Stimulated activated CD4-positive, alpha-beta T cell treated with anti-CD3 and anti-CD28 coated beads, Interleukin-12 subunit alpha, Interleukin-12 subunit beta, amount 100 ng/mL, for 4 hours (primary cell): ENCODE data around the gene CAMSAP1.
"Not testable (repeated sequence)": the region's sequence is repeated elsewhere in the genome, so short reads cannot be mapped to it uniquely, and the experiment has no call there.

Source experiments
- DNase-seq: peaks from one replicate; pipeline ENCODE4 v3.0.0-alpha.2; 2020

The CAMSAP1 gene, protein sequence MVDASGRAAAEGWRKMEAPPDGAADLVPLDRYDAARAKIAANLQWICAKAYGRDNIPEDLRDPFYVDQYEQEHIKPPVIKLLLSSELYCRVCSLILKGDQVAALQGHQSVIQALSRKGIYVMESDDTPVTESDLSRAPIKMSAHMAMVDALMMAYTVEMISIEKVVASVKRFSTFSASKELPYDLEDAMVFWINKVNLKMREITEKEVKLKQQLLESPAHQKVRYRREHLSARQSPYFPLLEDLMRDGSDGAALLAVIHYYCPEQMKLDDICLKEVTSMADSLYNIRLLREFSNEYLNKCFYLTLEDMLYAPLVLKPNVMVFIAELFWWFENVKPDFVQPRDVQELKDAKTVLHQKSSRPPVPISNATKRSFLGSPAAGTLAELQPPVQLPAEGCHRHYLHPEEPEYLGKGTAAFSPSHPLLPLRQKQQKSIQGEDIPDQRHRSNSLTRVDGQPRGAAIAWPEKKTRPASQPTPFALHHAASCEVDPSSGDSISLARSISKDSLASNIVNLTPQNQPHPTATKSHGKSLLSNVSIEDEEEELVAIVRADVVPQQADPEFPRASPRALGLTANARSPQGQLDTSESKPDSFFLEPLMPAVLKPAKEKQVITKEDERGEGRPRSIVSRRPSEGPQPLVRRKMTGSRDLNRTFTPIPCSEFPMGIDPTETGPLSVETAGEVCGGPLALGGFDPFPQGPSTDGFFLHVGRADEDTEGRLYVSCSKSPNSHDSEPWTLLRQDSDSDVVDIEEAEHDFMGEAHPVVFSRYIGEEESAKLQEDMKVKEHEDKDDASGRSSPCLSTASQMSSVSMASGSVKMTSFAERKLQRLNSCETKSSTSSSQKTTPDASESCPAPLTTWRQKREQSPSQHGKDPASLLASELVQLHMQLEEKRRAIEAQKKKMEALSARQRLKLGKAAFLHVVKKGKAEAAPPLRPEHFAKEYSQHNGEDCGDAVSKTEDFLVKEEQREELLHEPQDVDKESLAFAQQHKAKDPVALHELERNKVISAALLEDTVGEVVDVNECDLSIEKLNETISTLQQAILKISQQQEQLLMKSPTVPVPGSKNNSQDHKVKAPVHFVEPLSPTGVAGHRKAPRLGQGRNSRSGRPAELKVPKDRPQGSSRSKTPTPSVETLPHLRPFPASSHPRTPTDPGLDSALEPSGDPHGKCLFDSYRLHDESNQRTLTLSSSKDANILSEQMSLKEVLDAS (N-terminal part only)

DNA sequence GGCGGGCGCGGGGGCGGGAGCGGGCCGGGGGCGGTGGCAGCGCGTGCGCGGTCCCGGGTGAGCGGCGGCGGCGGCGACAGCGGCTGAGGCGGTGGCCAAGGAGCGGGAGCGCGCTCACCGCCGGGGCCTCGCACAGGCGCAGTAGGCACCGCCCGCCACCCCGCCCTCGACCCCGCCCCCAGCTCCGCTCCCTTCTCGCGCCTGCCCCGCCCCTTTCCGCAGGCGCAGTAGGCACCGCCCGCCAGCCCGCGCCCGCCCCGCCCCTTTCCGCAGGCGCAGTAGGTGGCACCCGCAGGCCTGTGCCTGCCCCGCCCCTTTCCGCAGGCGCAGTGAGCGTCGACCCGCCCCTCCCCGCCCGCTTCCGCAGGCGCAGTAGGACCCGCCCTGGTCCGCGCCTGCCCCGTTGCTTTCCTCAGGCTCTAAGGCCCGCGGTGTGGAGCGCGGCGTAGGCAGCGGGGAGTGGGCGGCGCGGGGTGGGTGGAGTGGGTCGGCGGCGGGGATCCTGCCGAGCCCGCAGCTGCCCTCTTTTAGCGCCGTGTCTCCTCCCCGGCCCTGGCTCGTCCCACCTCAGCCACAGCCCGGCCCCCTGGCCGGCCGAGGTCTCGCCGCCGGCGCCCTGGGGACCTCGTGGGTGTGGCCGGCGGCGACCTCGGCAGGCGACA lies at the start of gene CAMSAP1:
Gene CAMSAP1, minus strand, starts transcription at position 116 of the 662 bp plus-strand sequence. CDS start 387 bp downstream, outside the sequence.
- DNase-seq = peak; percentile 96

DNA sequence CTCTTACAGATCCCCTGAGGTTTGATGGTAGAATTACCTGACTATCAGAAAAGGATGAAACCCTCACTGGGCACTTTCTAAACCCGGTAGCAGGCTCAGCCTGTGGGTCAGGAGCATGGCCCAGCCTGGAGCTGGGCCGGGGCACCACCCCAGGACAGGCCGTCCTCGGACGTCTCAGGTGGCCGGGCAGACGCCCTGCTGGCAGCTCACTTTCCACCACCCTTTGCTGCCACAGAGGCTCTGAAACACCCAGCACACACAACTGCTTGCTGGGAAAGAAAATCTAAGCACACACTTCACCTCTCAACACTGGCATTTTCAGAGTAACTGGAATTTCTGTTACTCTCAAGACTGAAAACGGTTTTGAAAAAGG lies 49.4 kb upstream of the CAMSAP1 start:
- no peak for DNase-seq

DNA sequence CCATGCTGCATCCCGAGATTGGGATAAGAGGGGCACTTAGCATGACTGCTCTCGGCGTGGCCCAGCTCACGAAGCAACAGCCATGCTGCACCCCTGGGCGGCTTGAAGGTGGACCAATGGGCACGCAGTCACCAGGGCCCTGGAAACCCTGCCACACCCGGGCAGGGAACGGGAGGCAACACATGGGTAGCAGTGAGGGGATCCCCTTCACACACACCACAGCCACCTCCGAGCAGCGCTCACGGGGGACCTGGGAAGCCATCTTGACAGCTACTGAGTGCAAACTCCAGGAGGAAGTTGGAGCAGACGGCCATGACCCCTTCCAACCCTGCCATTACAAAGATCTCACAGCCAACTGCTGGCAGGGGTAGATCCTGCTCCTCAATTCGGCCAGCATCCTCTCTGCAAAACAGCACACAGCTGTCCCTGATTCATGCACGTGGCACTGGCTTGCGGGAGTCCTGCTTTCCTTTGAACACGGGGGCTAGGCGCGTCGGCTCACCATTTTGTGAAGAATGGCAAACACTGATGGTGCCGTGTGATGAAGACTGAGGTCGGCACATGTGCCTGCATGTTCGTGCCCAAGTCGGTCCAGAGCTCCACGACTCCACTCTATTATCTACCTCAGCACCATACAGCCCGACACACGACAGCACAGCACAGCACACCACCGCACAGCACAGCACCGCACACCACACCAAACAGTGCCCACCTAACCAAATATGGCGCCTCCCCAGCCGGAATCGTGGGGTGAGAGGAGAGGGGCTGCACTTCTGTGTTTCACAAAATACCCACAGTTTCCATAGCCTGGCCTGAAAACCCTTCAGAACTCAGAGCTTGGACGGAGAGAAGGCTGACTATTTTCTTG lies 48.8 kb upstream of the CAMSAP1 start:
- DNase-seq = no peak

DNA sequence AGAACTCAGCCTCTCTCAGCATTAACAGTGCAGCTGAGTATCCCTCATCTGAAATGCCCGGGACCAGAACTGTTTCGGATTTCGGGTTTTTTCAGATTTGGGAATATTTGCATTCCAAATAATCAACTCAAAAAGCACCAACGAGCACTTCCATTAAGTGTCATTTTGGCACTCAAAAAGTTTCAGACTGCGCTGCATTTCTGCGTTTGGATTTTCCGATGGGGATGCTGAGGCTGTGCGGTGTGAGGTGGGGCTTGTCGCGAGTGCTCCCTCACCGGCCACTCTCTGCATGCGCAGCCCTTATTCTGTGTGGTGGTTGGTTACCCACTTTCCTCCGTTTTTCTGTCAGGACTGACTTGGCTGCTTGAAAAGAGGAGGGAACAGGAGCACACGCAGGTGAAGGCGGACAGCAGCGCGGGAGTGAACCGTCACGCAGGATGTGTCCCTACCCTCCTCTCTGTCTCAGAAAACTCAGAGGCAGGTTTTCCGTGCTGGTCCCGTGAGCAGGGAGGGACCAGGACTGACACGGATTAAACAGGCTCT lies 45.4 kb upstream of the CAMSAP1 start:
- no peak for DNase-seq

DNA sequence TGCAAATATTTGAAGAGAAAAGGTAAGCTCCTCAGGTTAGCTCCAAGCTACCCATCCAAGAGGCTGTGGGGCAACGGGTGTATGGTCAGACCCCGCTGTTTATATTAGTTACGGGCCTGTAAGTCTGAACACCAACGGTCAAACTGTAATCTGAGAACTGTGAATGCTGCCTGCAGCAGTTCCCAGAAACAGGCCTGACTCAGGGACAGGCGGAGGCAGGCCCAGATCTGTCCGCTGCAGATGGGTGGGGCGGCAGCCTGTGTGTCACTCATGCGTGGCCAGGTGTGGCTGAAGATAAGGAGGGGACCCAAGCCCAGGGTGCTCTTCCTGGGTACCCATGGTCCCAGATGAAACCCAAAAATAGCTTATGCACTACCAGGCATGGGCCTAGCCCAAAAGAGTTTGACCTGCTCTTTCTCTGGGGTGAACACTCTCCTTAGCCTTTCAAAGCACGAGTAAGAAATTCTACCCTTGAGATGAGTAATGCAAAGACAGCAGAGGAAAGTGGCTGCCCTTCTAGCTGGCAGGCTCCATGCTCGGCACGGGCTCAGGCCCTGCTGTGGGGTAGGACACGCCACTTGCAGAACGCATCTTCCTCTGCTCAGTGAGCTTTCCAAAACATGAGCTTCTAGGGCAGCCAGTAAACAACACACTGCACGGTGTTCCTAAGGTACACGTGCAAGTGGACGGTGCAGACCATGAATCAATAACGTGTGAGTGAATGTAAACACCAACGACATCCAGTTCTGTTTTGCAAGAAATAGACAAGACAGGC lies 44.7 kb upstream of the CAMSAP1 start:
- no peak for DNase-seq

DNA sequence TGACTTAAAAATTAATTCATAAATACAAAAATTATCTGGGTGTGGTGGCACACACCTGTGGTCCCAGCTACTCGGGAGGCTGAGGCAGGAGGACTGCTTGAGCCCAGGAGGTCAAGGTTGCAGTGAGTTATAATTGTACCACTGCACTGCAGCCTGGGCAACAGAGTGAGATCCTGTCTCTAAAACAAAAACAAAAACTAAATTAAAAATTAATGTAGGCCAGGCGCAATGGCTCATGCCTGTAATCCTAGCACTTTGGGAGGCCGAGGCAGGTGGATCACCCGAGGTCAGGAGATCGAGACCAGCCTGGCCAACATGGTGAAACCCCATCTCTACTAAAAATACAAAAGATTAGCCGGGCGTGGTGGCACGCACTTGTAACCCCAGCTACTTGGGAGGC lies 44.0 kb upstream of the CAMSAP1 start:
- not testable (repeated sequence) for DNase-seq

DNA sequence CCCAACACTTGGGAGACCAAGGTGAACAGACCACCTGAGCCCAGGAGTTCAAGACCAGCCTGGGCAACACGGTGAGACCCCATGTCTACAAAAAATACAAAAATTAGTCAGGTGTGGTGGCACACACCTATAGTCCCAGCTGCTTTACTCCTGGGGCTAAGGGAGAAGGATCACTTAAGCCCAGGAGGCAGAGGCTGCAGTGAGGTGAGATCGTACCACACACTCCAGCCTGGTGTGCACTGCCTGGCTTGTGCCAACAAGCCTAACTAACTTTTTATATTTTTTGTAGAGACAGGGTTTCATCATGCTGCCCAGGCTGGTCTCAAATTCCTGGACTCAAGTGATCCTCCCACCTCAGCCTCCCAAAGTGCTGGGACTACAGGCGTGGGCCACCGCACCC lies 43.5 kb upstream of the CAMSAP1 start:
- not testable (repeated sequence) for DNase-seq

DNA sequence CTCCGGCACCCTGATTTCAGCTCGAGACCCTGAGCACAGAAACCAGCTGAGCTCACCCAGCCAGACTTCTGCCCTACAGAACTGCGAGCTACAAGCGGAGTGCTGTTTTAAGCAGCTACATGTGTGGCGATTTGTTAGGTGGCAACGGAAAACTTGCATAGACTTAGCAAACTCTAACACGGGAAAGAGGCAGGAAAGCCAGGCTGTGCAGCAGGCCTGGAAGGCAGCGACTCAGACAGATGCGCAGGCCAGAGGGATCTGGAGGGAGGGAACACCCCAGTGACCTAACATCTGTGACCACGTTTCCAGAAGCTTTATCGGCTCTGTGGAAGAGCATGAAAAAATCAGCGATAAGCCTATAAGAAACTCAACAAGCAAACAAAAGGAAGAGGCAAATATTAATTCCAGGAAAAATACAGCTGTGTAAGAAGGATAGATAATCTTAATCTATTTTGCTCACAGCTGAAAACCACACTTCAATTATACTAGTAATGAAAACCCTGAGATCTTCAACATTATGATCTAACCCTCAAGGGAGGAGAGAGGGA lies 42.9 kb upstream of the CAMSAP1 start:
- DNase-seq = no peak

DNA sequence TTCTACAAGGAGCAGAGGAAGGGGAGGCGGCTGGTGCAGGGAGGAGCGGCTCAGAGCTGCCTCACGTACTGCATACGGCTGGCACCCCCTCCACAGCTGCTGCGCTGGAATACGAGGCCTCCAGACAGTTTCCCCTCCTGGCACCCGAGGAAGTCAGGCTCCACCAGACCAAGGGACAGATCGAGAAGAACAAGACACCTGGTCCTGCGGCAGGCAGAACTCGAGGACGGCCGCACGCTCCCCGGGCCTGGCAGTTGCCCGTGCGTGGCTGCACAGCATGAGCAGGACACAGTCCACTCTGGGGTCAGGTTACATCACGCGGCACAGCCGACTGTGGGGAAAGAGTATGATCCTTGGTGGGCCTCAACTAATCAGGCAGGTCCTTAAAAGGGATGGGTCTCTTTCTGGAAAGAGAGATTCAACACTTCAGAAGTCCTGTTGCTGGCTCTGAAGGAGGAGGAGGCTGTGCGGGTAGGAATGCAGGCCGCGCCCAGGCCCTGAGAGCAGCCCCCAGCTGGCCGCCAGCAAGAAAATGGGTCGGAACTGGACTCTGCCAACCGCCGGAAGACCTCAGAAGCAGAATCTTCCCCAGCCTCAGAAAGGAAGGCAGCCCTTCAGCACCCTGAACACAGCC lies 42.3 kb upstream of the CAMSAP1 start:
- no peak for DNase-seq

DNA sequence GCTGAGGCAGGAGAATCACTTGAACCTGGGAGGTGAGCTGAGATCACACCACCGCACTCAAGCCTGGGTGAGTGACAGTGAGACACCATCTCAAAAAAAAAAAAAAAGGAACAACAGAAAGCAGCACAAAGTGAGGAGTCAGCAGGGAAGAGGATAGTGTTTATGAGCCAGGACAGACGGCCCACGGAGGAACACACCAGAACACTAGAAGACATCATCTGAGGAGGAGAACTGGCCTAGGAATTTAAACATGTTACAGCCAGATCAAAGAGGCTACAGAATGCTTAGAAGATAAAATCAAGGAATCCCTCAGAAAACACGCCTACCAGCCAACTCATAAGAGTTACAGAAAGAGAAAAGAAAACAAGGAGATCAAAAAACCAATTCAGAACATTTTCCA lies 41.6 kb upstream of the CAMSAP1 start:
- no peak for DNase-seq

DNA sequence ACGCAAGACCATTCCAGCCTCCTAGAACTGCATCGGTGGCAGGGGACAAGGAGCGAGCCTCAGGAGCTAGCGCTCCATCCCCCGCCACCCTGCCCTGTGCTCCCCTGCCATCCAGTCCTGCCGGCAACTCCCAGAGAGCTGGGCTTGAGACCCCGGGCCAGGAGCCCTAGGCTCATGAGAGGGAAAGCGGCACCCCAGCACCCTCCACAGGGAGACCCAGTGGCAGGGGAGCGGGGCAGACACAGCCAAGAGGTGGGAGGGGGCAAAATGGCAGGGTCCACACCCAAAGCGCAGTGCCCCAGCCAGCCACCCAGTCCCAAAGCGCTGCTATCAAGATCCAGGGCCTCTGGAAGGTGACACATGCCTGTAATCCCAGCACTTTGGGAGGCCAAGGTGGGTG lies 41.1 kb upstream of the CAMSAP1 start:
- no peak for DNase-seq

DNA sequence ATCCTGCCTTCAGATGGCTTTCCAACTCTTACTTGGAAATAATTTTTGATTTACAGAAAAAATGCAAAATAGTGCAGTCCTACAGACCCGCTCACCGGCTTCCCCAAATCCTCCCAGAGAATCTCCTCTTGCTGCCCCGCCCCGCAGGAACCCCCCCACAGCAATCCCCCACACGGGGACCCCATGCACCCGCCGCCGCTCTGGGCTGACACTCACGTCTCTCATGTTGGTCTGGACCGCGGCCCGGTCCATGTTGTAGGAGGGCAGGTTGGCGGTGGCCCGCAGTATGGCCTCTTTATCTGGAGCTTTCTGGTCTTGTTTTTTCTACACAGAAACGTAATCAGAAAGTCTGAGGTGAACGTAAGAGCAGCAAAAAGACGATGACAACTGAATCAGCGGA lies 40.2 kb upstream of the CAMSAP1 start:
- DNase-seq = no peak

DNA sequence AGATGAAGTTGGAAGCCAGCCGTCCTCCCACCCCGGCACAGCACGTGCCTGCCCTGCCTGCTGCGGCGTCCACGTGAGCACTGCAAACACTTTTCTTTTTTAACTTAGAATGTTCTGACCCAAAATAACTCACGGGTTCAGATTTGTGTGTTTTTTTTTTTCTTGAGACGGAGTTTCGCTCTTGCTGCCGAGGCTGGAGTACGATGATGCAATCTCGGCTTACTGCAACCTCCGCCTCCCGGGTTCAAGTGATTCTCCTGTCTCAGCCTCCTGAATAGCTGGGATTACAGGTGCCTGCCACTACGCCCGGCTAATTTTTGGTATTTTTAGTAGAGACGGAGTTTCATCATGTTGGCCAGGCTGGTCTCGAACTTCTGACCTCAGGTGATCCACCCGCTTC lies 39.8 kb upstream of the CAMSAP1 start:
- DNase-seq = not testable (repeated sequence)

DNA sequence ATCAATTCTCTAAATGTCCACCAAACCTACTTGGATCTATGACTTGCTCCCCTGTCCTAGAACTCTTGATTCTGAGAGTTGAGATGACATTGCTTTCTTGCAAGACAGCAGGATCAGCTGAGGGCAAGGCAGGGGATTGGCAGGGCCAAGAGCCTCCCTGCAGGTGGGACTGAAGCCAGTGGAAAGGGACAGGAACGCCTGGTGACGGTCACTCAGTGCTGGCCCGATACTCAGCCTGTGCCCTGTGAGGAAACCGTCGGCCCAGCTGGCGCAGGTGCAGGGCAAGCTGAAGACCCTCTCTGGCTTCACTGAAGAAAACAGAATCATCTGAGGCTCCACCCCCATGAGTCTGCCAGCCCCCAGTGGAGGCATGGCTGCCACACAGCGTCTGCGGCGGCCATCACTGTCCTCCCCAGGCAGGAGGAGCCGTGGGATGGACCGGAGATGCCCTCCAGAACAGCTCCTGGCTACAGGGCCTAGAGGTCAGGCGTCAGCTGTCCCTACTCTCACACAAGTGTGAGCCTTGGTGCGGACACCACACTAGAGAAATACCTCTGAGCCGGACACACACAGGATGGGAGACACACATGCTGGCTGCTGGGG lies 39.1 kb upstream of the CAMSAP1 start:
- no peak for DNase-seq

DNA sequence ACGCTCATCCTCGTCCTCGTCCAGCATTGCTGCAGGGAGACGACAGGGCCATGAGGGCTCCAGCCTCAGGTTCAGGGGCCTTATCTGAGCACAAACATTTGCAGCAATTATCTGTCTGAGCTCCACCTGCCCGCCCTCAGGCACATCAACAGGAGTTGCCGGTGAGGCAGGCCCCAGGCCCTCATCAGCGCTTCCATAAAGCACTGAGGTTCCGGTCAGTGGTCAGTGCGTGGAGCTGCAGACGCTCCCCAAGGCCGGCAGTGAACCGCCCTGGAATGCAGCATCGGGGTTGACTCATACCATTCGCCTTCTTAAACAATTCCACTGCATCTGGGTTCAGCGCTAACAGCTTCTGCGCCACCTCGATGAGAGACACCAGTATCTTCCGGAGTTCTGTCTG lies 38.6 kb upstream of the CAMSAP1 start:
- no peak for DNase-seq

DNA sequence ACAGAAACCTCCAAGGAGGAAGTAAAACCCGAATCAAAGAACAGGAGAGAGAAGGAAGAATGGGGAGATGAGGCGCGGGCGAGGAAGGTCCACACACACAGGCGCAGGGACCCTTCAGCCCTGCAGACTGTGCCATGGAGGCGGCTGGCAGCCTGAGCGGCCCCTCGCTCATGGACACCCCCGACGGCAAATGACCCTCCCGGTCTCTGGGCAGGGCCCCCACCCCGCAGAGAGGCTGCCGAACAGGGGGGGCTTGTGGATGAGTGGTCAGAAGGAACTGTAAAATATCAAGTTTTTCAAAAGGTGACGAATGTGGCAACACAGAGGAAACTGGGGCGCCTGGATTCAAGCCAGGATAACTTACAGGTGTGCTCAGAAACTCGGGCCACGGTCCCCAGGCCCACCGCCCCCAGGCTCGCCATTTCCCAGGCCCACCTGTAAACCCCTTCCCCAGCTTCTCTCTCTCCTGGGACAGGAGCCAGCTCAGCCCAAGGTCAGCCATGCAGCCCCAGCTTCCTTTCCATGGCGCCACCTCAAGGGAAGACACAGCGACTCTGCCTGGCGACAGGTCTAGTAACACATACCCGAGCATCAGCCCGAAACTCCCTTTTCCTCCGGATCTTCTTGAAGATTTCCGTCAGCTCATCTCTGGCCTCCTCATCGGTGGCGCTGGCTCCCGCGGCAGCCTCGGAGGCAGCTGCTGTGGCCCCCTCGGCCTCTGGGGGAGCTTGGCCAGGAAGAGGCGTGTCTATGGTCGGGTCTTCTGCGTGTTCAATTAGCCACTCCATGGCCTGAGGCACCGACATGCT lies 37.3 kb upstream of the CAMSAP1 start:
- no peak for DNase-seq

DNA sequence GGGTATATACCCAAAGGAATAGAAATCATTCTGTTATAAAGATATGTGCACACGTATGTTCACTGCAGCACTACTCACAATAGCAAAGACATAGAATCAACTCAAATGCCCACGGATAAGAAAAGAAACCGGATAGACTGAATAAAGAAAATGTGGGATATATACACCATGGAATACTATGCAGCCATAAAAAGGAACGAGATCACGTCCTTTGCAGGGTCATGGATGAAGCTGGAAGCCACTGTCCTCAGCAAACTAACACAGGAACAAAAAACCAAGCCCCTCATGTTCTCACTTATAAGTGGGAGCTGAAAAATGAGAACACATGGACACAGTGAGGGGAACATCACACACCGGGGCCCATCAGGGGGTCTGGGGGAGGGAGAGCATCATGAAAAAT lies 36.3 kb upstream of the CAMSAP1 start:
- DNase-seq = not testable (repeated sequence)

DNA sequence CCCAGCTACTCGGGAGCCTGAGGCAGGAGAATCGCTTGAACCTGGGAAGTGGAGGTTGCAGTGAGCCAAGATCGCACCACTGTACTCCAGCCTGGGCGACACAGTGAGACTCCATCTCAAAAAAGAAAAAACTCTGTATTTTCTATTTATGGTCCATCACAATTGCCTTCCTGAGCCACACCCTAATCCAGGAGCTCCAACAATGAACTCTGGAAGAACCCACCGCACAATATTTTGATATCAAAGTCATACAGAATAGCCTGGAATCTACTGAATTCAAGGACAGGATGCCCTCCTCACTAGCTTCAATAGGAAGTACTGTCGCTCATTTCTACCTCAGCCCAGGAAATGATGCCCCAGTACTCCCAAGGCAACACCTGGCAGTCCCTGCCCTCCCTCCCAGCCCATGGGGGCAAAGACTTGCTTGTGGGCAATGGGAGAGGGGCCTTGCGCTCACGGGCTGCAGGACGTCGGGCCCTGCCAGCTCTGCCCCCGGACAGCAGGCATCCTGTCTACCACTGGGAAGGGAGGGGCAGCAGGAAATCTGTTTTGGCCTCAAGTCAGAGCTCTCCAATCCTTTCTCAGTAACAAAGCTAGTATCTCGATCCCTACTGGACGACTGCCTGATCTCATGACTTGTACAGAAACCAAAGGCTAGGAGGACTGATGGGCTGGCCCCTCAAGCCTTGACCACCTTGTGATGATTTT lies 34.1 kb upstream of the CAMSAP1 start:
- DNase-seq = no peak
